Measurements from ENCODE around the gene CTPS2.

CTPS2 gene

GRCh38 chrX:16544969-16545368 is 167.5 kb downstream of the CTPS2 start:
- DNase-seq = no peak
